ENCODE measurements around the gene NFS1. TPM values are rescaled to one million over a fixed set of nuclear protein-coding genes. Genes with fewer than 3 reads are reported as not detected.
"Not testable (repeated sequence)": the region's sequence is repeated elsewhere in the genome, so short reads cannot be mapped to it uniquely, and the experiment has no call there.

Gene NFS1
- total RNA-seq, result 10 to 100 TPM; 41.8 to 69.0 (median 59.3) TPM
- polyA plus RNA-seq, result 10 to 100 TPM; 29.5 to 49.7 TPM
- long read RNA-seq, donor 1, transcript NFS1-203 (13 exons, 3,012 nt), result major isoform, 47 of 95 reads
- long read RNA-seq, donor 1, partial matches to known transcripts, result 45 of 95 reads
- long read RNA-seq, donor 1, other reads (novel, unspliced or antisense), result 3 of 95 reads
- long read RNA-seq, donor 2, transcript NFS1-203 (13 exons, 3,012 nt), result major isoform, 50 of 89 reads
- long read RNA-seq, donor 2, partial matches to known transcripts, result 31 of 89 reads
- long read RNA-seq, donor 2, other reads (novel, unspliced or antisense), result 4 of 89 reads
- long read RNA-seq, donor 3, transcript NFS1-203 (13 exons, 3,012 nt), result major isoform, 85 of 107 reads
- long read RNA-seq, donor 3, partial matches to known transcripts, result 17 of 107 reads
- long read RNA-seq, donor 3, other reads (novel, unspliced or antisense), result 4 of 107 reads

- H3K27me3 ChIP-seq, result no peaks in the 10 kb centered on the region
- no peaks in the 10 kb centered on the region for H3K9me3 ChIP-seq
- TF ChIP-seq CTCF (IDR thresholded peaks at IDR 0.05), result peak in 6 of 9 donors; percentile 12 to 46 (median 38)
- DNase-seq (peak; percentile 85 to 88), ATAC-seq (peak; percentile 93 to 97 (median 94))
- intact Hi-C loops (cut with DNase I), result loop anchor here in 4 of 10 donors (5.0 to 10.0 kb wide), 6 partner anchors 33 to 235 kb away; partner anchors contain the start of gene SPAG4 (in 1 of the 4)
- 0 to 1% methylated on average over 70 to 81 of the region's 81 CpGs for WGBS, 2 donors
- peak within 1 kb of the TSS; percentile 76 to 95 (median 90) for H3K27ac ChIP-seq
- H3K4me3 ChIP-seq, result peak within 1 kb of the TSS; percentile 64 to 99 (median 90)
- peaks cover 5 to 40% (median 22%) of the 10 kb centered on the region in 9 donors for H3K4me1 ChIP-seq
- peaks cover 0 to 67% (median 31%) of the 10 kb centered on the region in 9 donors for H3K36me3 ChIP-seq
Observed at GRCh38 chr20:35699127-35699956, at the start of gene NFS1, which contains the start of gene ROMO1. Gene NFS1, minus strand, starts transcription at chr20:35699352. Its CDS starts 64 bp downstream, at chr20:35699288. Gene ROMO1, plus strand, starts transcription at chr20:35699405. Its CDS starts 228 bp downstream, at chr20:35699633.

GRCh38 chr20:35744492-35744841, 45.3 kb upstream of the NFS1 start:
- peaks cover 0 to 14% (median 5%) of the 10 kb centered on the region in 9 donors for H3K36me3 ChIP-seq
- H3K27ac ChIP-seq, result peak overlapping the region in 7 of 10 donors; percentile 97 to 100 (median 99)
- WGBS, 2 donors, result 95 to 99% methylated on average over 3 of the region's 3 CpGs
- not testable (repeated sequence) for DNase-seq, ATAC-seq, H3K27me3 ChIP-seq, H3K9me3 ChIP-seq
- intact Hi-C loops (cut with DNase I), result loop anchor here in 3 of 10 donors (5.0 kb wide), 3 partner anchors 33 to 138 kb away; no protein-coding TSS in a partner anchor
- peaks cover under 1 to 36% (median 24%) of the 10 kb centered on the region in 9 donors for H3K4me1 ChIP-seq
- peak overlapping the region in 2 of 10 donors; percentile 83 to 89 for H3K4me3 ChIP-seq

GRCh38 chr20:35743693-35744491, 44.7 kb upstream of the NFS1 start:
- 75 to 79% methylated on average over 15 of the region's 15 CpGs for WGBS, 2 donors
- TF ChIP-seq CTCF (IDR thresholded peaks at IDR 0.05), result no peak
- H3K27ac ChIP-seq, result peak overlapping the region; percentile 86 to 100 (median 97)
- H3K36me3 ChIP-seq, result peaks cover 0 to 20% (median 10%) of the 10 kb centered on the region in 9 donors
- peaks cover 3 to 42% (median 29%) of the 10 kb centered on the region in 9 donors for H3K4me1 ChIP-seq
- intact Hi-C loops (cut with DNase I), result loop anchor here in 6 of 10 donors (2.0 to 5.0 kb wide), 7 partner anchors 25 to 141 kb away; partner anchors contain the start of gene PHF20 (in 1 of the 6)
- H3K9me3 ChIP-seq, result no peaks in the 10 kb centered on the region
- H3K27me3 ChIP-seq, result no peaks in the 10 kb centered on the region
- peak overlapping the region in 5 of 10 donors; percentile 6 to 89 (median 83) for H3K4me3 ChIP-seq
- no peak for DNase-seq
- ATAC-seq, result no peak
